ENCODE data around the gene EIF2A. TPM values are rescaled to one million over a fixed set of nuclear protein-coding genes. Genes with fewer than 3 reads are reported as not detected.

The EIF2A gene
- polyA plus RNA-seq, 1 of the 3 experiments (the other 2 are of a cell fraction) = 67.0 TPM

DNA sequence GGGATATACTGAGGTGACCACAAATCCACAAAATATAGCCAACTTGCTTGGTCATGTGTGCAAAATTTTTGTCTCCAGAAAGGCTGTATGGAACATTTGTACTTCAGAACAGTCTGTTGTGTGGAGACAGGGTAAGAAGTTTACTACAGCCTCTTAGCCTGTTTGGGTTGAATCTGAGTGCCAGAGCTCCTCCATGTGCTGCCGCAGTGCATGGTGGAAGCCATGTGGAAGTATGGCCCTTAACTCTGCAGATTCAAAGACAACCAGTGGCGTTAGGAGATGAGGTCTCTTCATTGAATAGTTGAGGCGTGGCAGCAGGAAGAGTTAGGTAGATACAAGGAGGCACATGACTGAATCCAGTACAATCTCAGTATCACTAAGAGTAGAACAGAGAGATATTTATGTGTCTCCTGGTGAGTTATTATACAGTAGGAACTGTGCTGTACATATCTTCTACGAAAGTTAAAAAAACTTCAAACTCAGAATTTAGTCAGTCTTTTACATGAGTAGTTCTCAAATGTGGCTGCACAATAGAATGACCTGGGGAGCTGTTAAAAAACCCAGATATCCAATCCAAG is 9.4 kb downstream of the EIF2A start:
- Histone ChIP-seq H3K27ac (ENCODE audit: low read depth in 2 of 2, low read length in 1 of 2) (no peak overlapping the region), H4K20me1 (ENCODE audit: insufficient read depth) (no peaks in the 10 kb centered on the region), H3K9ac (no peak overlapping the region), H3K4me3 (ENCODE audit: low read depth in 2 of 2, low read length in 1 of 2) (no peak overlapping the region), H3K27me3 (ENCODE audit: insufficient read depth) (no peaks in the 10 kb centered on the region), H3K36me3 (replicated peaks in 1 of 2; ENCODE audit: control insufficient read depth in 1 of 2, insufficient read depth in 2 of 2, low read length in 1 of 2) (peaks cover 42 to 74% of the 10 kb centered on the region in 2 experiments), H3K79me2 (ENCODE audit: insufficient read depth) (peaks cover 87% of the 10 kb centered on the region), H3K9me2 (no peaks in the 10 kb centered on the region), H3F3A (replicated peaks; ENCODE audit: insufficient read depth) (peaks cover 7% of the 10 kb centered on the region), H3K4me2 (no peak overlapping the region), H2AFZ (ENCODE audit: low read depth) (no peak overlapping the region), H3K4me1 (ENCODE audit: control insufficient read depth in 1 of 2, insufficient read depth in 2 of 2, low read depth in 1 of 2, low read length in 1 of 2) (no peaks in the 10 kb centered on the region; a peak in 1 of 4 replicates), H3K9me3 (no peaks in the 10 kb centered on the region)
- no peak for DNase-seq
- ChIA-PET POLR2A (no interaction called here), CTCF (interaction anchor here (0.8 to 1.5 kb wide), 3 partner anchors 12 to 165 kb away, joined by 3 to 5 read pairs (median 4); no protein-coding TSS in a partner anchor)
- whole genome bisulfite sequencing (ENCODE audit: low lambda C conversion rate) = 94% methylated on average over 4 of the region's 4 CpGs
- TF ChIP-seq, protein P1, sequence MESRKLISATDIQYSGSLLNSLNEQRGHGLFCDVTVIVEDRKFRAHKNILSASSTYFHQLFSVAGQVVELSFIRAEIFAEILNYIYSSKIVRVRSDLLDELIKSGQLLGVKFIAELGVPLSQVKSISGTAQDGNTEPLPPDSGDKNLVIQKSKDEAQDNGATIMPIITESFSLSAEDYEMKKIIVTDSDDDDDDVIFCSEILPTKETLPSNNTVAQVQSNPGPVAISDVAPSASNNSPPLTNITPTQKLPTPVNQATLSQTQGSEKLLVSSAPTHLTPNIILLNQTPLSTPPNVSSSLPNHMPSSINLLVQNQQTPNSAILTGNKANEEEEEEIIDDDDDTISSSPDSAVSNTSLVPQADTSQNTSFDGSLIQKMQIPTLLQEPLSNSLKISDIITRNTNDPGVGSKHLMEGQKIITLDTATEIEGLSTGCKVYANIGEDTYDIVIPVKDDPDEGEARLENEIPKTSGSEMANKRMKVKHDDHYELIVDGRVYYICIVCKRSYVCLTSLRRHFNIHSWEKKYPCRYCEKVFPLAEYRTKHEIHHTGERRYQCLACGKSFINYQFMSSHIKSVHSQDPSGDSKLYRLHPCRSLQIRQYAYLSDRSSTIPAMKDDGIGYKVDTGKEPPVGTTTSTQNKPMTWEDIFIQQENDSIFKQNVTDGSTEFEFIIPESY (IDR thresholded peaks at IDR 0.05; ENCODE audit: borderline replicate concordance, low read depth) = no peak
- TF ChIP-seq NFIC (IDR thresholded peaks at IDR 0.05; ENCODE audit: borderline replicate concordance) (no peak), POLR2AphosphoS5 (IDR thresholded peaks at IDR 0.05; ENCODE audit: low read depth, low read length) (no peak), TAF1 (IDR thresholded peaks at IDR 0.05; ENCODE audit: borderline replicate concordance, low read depth, low read length) (no peak), ELF1 (IDR thresholded peaks at IDR 0.05) (no peak), FOSL2 (IDR thresholded peaks at IDR 0.05; ENCODE audit: borderline replicate concordance, low read depth) (no peak), NRF1 (IDR thresholded peaks at IDR 0.05; ENCODE audit: low read depth, low read length) (no peak), FOXJ3 (CRISPR knock-in tag; IDR thresholded peaks at IDR 0.05) (no peak), GABPA (IDR thresholded peaks at IDR 0.05; ENCODE audit: low read depth) (no peak), EZH2phosphoT487 (IDR thresholded peaks at IDR 0.05; ENCODE audit: borderline replicate concordance, low read depth) (no peak), FOXM1 (IDR thresholded peaks at IDR 0.05; ENCODE audit: low read depth) (no peak), GATA2 (CRISPR knock-in tag; IDR thresholded peaks at IDR 0.05) (no peak), MXI1 (IDR thresholded peaks at IDR 0.05; ENCODE audit: low read depth, low read length) (no peak), RFX5 (IDR thresholded peaks at IDR 0.05; ENCODE audit: low read length) (no peak)
- TF ChIP-seq, protein P2, sequence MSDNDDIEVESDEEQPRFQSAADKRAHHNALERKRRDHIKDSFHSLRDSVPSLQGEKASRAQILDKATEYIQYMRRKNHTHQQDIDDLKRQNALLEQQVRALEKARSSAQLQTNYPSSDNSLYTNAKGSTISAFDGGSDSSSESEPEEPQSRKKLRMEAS (IDR thresholded peaks at IDR 0.05; ENCODE audit: low read depth) = no peak
- TF ChIP-seq, protein P3, sequence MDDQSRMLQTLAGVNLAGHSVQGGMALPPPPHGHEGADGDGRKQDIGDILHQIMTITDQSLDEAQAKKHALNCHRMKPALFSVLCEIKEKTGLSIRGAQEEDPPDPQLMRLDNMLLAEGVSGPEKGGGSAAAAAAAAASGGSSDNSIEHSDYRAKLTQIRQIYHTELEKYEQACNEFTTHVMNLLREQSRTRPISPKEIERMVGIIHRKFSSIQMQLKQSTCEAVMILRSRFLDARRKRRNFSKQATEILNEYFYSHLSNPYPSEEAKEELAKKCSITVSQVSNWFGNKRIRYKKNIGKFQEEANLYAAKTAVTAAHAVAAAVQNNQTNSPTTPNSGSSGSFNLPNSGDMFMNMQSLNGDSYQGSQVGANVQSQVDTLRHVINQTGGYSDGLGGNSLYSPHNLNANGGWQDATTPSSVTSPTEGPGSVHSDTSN (IDR thresholded peaks at IDR 0.05) = no peak
- TF ChIP-seq, protein P4, sequence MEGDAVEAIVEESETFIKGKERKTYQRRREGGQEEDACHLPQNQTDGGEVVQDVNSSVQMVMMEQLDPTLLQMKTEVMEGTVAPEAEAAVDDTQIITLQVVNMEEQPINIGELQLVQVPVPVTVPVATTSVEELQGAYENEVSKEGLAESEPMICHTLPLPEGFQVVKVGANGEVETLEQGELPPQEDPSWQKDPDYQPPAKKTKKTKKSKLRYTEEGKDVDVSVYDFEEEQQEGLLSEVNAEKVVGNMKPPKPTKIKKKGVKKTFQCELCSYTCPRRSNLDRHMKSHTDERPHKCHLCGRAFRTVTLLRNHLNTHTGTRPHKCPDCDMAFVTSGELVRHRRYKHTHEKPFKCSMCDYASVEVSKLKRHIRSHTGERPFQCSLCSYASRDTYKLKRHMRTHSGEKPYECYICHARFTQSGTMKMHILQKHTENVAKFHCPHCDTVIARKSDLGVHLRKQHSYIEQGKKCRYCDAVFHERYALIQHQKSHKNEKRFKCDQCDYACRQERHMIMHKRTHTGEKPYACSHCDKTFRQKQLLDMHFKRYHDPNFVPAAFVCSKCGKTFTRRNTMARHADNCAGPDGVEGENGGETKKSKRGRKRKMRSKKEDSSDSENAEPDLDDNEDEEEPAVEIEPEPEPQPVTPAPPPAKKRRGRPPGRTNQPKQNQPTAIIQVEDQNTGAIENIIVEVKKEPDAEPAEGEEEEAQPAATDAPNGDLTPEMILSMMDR (IDR thresholded peaks at IDR 0.05) = no peak
- TF ChIP-seq, protein P5, sequence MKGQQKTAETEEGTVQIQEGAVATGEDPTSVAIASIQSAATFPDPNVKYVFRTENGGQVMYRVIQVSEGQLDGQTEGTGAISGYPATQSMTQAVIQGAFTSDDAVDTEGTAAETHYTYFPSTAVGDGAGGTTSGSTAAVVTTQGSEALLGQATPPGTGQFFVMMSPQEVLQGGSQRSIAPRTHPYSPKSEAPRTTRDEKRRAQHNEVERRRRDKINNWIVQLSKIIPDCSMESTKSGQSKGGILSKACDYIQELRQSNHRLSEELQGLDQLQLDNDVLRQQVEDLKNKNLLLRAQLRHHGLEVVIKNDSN (IDR thresholded peaks at IDR 0.05; ENCODE audit: borderline replicate concordance, low read depth) = no peak
- TF ChIP-seq, protein P6, sequence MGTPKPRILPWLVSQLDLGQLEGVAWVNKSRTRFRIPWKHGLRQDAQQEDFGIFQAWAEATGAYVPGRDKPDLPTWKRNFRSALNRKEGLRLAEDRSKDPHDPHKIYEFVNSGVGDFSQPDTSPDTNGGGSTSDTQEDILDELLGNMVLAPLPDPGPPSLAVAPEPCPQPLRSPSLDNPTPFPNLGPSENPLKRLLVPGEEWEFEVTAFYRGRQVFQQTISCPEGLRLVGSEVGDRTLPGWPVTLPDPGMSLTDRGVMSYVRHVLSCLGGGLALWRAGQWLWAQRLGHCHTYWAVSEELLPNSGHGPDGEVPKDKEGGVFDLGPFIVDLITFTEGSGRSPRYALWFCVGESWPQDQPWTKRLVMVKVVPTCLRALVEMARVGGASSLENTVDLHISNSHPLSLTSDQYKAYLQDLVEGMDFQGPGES (IDR thresholded peaks at IDR 0.05; ENCODE audit: low read depth, low read length) = no peak

Measured in SK-N-SH (cell line).